Activated CD8-positive, alpha-beta T cell treated with anti-CD3 and anti-CD28 coated beads for 36 hours (primary cell): ENCODE data around the gene UGT1A9. TPM values are rescaled to one million over a fixed set of nuclear protein-coding genes. Genes with fewer than 3 reads are reported as not detected.

Experiments
- ATAC-seq: fragments of 200-7000 bp; cut with Tn5 transposase; one replicate; pipeline ENCODE4 v1.10.0; 2021; ENCODE audit warnings: mild to moderate bottlenecking, moderate library complexity
- CTCF ChIA-PET: fragments of 350-600 bp; sonication (Branson Sonifier 250); formaldehyde crosslinking; loops from one replicate; lab custom pipeline; 2021; ENCODE audit warnings: antibody characterized with exemption; lab: Charles Lee
- POLR2A ChIA-PET: fragments of 350-600 bp; sonication (Branson Sonifier 250); formaldehyde crosslinking; loops from one replicate; lab custom pipeline; 2021; ENCODE audit warnings: antibody characterized with exemption; lab: Charles Lee
- DNase-seq: peaks from one replicate; pipeline ENCODE4 v3.0.0-alpha.2; 2020
- H3K27ac Mint-ChIP-seq: one replicate; pipeline ENCODE4 v1.8.0; 2021; ENCODE audit warnings: mild to moderate bottlenecking, mixed read lengths
- H3K27me3 Mint-ChIP-seq: one replicate; pipeline ENCODE4 v1.8.0; 2021; ENCODE audit warnings: mixed read lengths
- H3K36me3 Mint-ChIP-seq: one replicate; pipeline ENCODE4 v1.8.0; 2021; ENCODE audit warnings: low read depth, mixed read lengths
- H3K4me1 Mint-ChIP-seq: one replicate; pipeline ENCODE4 v1.8.0; 2021; ENCODE audit warnings: low read depth, mixed read lengths
- H3K4me3 Mint-ChIP-seq: one replicate; pipeline ENCODE4 v1.8.0; 2021; ENCODE audit warnings: mild to moderate bottlenecking, moderate library complexity, mixed read lengths
- H3K9me3 Mint-ChIP-seq: one replicate; pipeline ENCODE4 v1.8.0; 2021; ENCODE audit warnings: mixed read lengths
- CTCF ChIP-seq: fragments of 200-600 bp; IDR thresholded peaks from one replicate; pipeline ENCODE4 v1.8.0; 2022; ENCODE audit warnings: antibody characterized with exemption, mild to moderate bottlenecking
- intact Hi-C: fragments of 100-400 bp; cut with micrococcal nuclease; formaldehyde crosslinking; loops from one replicate; pipeline ENCODE4 v1.10.0; 2022
- total RNA-seq, 2 experiments: library from RNA; stranded (reverse); gene quantifications; one replicate each; pipeline ENCODE4 v1.2.3, GENCODE V29; 2021

The UGT1A9 gene
- total RNA-seq, 2 experiments from 2014 or later: not detected

- POLR2A ChIA-PET: no interaction called here
- intact Hi-C loops: no loop called here
- ATAC-seq: no peak
- H3K36me3 Mint-ChIP-seq: no peaks in the 10 kb centered on the region
- peaks cover 2% of the 10 kb centered on the region for H3K4me1 Mint-ChIP-seq
- DNase-seq: no peak
- no peak overlapping the region for H3K27ac Mint-ChIP-seq
- H3K9me3 Mint-ChIP-seq: no peaks in the 10 kb centered on the region
- H3K4me3 Mint-ChIP-seq: no peak overlapping the region
- CTCF ChIA-PET: no interaction called here
- TF ChIP-seq CTCF: no peak
- H3K27me3 Mint-ChIP-seq: peaks cover 5% of the 10 kb centered on the region
These were observed 130.6 kb downstream of the UGT1A9 start for GRCh38 chr2:233802132-233802815.

GRCh38 chr2:233803292-233803911 lies 131.7 kb downstream of the UGT1A9 start:
- intact Hi-C loops: no loop called here
- no peak for TF ChIP-seq CTCF
- H3K9me3 Mint-ChIP-seq: no peaks in the 10 kb centered on the region
- no peak overlapping the region for H3K4me3 Mint-ChIP-seq
- H3K27ac Mint-ChIP-seq: no peak overlapping the region
- CTCF ChIA-PET: no interaction called here
- ATAC-seq: no peak
- peaks cover 2% of the 10 kb centered on the region for H3K4me1 Mint-ChIP-seq
- H3K36me3 Mint-ChIP-seq: no peaks in the 10 kb centered on the region
- POLR2A ChIA-PET: no interaction called here
- no peak for DNase-seq
- H3K27me3 Mint-ChIP-seq: peaks cover 7% of the 10 kb centered on the region

GRCh38 chr2:233803994-233804393 lies 132.3 kb downstream of the UGT1A9 start:
- CTCF ChIA-PET: interaction anchor here (1.8 kb wide), 1 partner anchor 8 kb away, joined by 5 read pairs; no protein-coding TSS in a partner anchor
- ATAC-seq (no peak), DNase-seq (no peak)
- H3K9me3 Mint-ChIP-seq: no peaks in the 10 kb centered on the region
- TF ChIP-seq CTCF: no peak
- H3K36me3 Mint-ChIP-seq: no peaks in the 10 kb centered on the region
- no peak overlapping the region for H3K27ac Mint-ChIP-seq
- POLR2A ChIA-PET: interaction anchor here (0.6 kb wide), 1 partner anchor 78 kb away, joined by 3 read pairs; no protein-coding TSS in a partner anchor
- H3K4me3 Mint-ChIP-seq: no peak overlapping the region
- intact Hi-C loops: no loop called here
- peaks cover 2% of the 10 kb centered on the region for H3K4me1 Mint-ChIP-seq
- H3K27me3 Mint-ChIP-seq: peaks cover 7% of the 10 kb centered on the region

- H3K36me3 Mint-ChIP-seq: no peaks in the 10 kb centered on the region
- no peaks in the 10 kb centered on the region for H3K9me3 Mint-ChIP-seq
- H3K27ac Mint-ChIP-seq: no peak overlapping the region
- ChIA-PET POLR2A (no interaction called here), CTCF (interaction anchor here (1.3 kb wide), 1 partner anchor 12 kb away, joined by 3 read pairs; no protein-coding TSS in a partner anchor)
- ATAC-seq: no peak
- intact Hi-C loops: no loop called here
- no peak overlapping the region for H3K4me3 Mint-ChIP-seq
- peaks cover 9% of the 10 kb centered on the region for H3K27me3 Mint-ChIP-seq
- H3K4me1 Mint-ChIP-seq: no peaks in the 10 kb centered on the region
- no peak for TF ChIP-seq CTCF
- DNase-seq: no peak
These were observed 135.6 kb downstream of the UGT1A9 start for GRCh38 chr2:233807215-233807865.
